Lower leg skin (tissue), 4 donors: ENCODE measurements around the gene GABBR2. TPM values are rescaled to one million over a fixed set of nuclear protein-coding genes. Genes with fewer than 3 reads are reported as not detected.
A peak's percentile ranks its signal among the peaks of the same experiment; 100 is the strongest.

ENCODE experiments used
- DNase-seq, 2 donors: peaks; one replicate each; pipeline ENCODE4 v3.0.0-alpha.2; 2019; ENCODE audit warnings: low spot score in 2 of 2
- H3K4me3 ChIP-seq: fragments of 200-600 bp; sonication (generic); 2 replicates; pipeline ENCODE4 v1.5.1; 2017; ENCODE audit warnings: mild to moderate bottlenecking, low read depth; ENCODE audit not compliant: poor library complexity, severe bottlenecking
- POLR2A ChIP-seq, 2 donors: fragments of 450-650 bp; IDR thresholded peaks; one replicate each; pipeline ENCODE4 v1.6.1; 2016 to 2017; ENCODE audit warnings: antibody characterized with exemption in 2 of 2, mild to moderate bottlenecking in 1 of 2, moderate library complexity in 1 of 2
- WGBS, 2 donors: methylation state at CpG; one replicate each; pipeline ENCODE4 v1.1.5; 2018; 5-methylcytosine and 5-hydroxymethylcytosine counted together
- intact Hi-C: fragments of 100-400 bp; cut with DNase I; formaldehyde crosslinking; loops from one replicate; pipeline ENCODE4 v1.15.0; 2023; ENCODE audit warnings: low total_unique reads
- total RNA-seq, 4 donors: library from RNA; depleted of rRNA; stranded (reverse); fragments of >200 nt; gene quantifications; one replicate each; pipeline ENCODE4 v1.1.0, GENCODE V29; 2016
- TF ChIP-seq, protein P1 (sequence below), 3 donors: fragments of 450-650 bp; IDR thresholded peaks; one replicate each; pipeline ENCODE4 v1.5.1; 2016; ENCODE audit warnings: antibody characterized with exemption in 3 of 3, mild to moderate bottlenecking in 3 of 3, moderate library complexity in 2 of 3

GABBR2 gene
- total RNA-seq, 4 donors from 2014 or later: 0.23 to 4.2 TPM; not detected in 2

- TF ChIP-seq, protein P1, sequence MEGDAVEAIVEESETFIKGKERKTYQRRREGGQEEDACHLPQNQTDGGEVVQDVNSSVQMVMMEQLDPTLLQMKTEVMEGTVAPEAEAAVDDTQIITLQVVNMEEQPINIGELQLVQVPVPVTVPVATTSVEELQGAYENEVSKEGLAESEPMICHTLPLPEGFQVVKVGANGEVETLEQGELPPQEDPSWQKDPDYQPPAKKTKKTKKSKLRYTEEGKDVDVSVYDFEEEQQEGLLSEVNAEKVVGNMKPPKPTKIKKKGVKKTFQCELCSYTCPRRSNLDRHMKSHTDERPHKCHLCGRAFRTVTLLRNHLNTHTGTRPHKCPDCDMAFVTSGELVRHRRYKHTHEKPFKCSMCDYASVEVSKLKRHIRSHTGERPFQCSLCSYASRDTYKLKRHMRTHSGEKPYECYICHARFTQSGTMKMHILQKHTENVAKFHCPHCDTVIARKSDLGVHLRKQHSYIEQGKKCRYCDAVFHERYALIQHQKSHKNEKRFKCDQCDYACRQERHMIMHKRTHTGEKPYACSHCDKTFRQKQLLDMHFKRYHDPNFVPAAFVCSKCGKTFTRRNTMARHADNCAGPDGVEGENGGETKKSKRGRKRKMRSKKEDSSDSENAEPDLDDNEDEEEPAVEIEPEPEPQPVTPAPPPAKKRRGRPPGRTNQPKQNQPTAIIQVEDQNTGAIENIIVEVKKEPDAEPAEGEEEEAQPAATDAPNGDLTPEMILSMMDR (IDR thresholded peaks at IDR 0.05): no peak
- TF ChIP-seq POLR2A (IDR thresholded peaks at IDR 0.05): no peak
- 55 to 57% methylated on average over 7 of the region's 7 CpGs for WGBS, 2 donors
Observed at GRCh38 chr9:98727428-98727827, 18.7 kb upstream of the GABBR2 start.

GRCh38 chr9:98726735-98727134 lies 18.0 kb upstream of the GABBR2 start:
- intact Hi-C loops: no loop called here
- WGBS, 2 donors: 53 to 57% methylated on average over 5 of the region's 5 CpGs
- no peak overlapping the region for H3K4me3 ChIP-seq
- DNase-seq: peak; percentile 21 to 45
- TF ChIP-seq, protein P1 (IDR thresholded peaks at IDR 0.05): no peak
- no peak for TF ChIP-seq POLR2A (IDR thresholded peaks at IDR 0.05)

More at GRCh38 chr9:98727428-98727827, 18.7 kb upstream of the GABBR2 start:
- peak in 1 of 2 donors; percentile 60 for DNase-seq
- intact Hi-C loops: no loop called here
- no peak overlapping the region for H3K4me3 ChIP-seq

DNA sequence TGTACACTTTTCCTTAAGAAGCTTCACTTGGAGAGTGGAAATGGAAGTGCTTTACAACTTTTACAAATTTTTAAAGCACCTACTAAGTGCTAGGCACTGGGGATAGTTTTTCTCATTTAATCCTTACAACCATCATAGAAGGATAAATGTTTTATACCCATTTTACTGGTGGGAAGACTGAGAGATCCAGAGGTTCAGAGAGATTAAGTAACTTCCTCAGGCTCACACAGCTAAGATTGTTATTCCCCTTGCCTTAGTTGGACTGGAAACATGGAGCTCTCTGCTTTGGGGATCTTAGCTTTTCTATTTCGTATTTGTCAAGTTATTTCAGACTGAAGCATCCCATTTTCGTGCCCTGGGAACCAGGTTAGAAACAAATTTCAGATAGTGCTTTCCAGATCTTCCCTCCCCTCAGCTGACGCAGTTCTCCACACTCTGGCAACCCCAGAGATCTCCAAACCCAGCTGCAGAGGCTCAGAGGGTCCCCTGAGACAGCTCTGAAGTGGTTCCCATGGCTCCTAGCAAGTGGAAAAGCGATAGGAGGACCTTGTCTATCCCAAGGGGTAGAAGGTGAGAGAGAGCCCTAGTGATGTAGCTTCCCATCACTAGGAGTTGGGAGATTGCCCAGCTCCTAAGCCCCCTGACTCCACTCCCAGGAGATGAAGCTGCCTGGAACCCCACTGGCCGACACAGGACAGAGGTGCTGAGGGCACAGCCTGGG lies 16.2 kb upstream of the GABBR2 start:
- TF ChIP-seq, protein P1 (IDR thresholded peaks at IDR 0.05): no peak
- no peak for TF ChIP-seq POLR2A (IDR thresholded peaks at IDR 0.05)
- no peak overlapping the region for H3K4me3 ChIP-seq
- 76 to 78% methylated on average over 4 to 5 of the region's 5 CpGs for WGBS, 2 donors
- DNase-seq: no peak
- intact Hi-C loops: no loop called here

- H3K4me3 ChIP-seq: no peak overlapping the region
- intact Hi-C loops: no loop called here
- no peak for TF ChIP-seq POLR2A (IDR thresholded peaks at IDR 0.05)
- TF ChIP-seq, protein P1 (IDR thresholded peaks at IDR 0.05): no peak
- 89 to 93% methylated on average over 2 of the region's 2 CpGs for WGBS, 2 donors
- peak in 1 of 2 donors; percentile 68 for DNase-seq
Observed at GRCh38 chr9:98721643-98722042, 12.9 kb upstream of the GABBR2 start.

- intact Hi-C loops: no loop called here
- DNase-seq: no peak
- H3K4me3 ChIP-seq: no peak overlapping the region
- 79 to 85% methylated on average over 4 of the region's 4 CpGs for WGBS, 2 donors
- TF ChIP-seq, protein P1 (IDR thresholded peaks at IDR 0.05): no peak
- no peak for TF ChIP-seq POLR2A (IDR thresholded peaks at IDR 0.05)
Observed at GRCh38 chr9:98720402-98720801, 11.7 kb upstream of the GABBR2 start.

DNA sequence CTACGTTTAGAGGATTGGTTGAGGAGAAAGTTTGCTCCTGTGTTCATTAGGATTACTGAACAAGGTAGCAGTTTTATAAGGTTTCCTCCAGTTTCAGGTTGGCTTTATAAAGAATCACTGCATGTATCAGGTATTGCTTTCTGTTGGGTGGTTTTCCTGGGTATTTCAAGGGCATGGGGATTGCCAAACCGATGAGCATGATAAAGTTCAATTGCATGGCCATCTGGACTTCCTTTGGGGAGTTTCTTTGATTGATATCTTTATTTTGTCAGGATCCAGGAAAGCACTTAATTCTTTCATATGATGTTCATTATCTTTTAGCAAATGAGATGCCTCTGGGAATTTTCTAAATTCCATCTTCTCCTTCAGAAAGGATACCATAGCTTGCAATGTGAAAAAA lies 10.3 kb upstream of the GABBR2 start:
- no peak overlapping the region for H3K4me3 ChIP-seq
- TF ChIP-seq, protein P1 (IDR thresholded peaks at IDR 0.05): no peak
- TF ChIP-seq POLR2A (IDR thresholded peaks at IDR 0.05): no peak
- intact Hi-C loops: no loop called here
- no peak for DNase-seq
- 56 to 66% methylated on average over 2 of the region's 2 CpGs for WGBS, 2 donors
